ENCODE measurements around the gene KANSL1.

The KANSL1 gene

DNA sequence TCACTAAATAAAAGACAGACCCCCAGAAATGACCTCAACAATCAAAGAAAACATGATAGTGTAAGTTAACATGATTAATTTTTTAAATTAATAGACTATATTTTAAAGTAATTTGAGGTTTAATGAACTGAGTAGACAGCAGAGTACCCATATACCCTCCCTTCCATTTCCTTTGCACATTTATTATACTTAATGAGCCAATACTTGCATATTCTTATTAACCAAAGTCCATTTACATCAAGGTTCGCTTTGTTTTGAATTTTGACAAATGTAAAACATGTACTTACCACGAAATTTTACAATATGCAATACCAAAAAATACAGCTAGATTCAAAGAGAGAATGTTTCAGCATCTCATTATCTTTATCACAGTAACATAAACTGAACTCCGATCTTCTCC, 72.7 kb downstream of the KANSL1 start:
- no peak for DNase-seq
- intact Hi-C loops (cut with DNase I; ENCODE audit: low total_unique reads): no loop called here
- Histone ChIP-seq H3K27ac (no peak overlapping the region), H3K4me3 (no peak overlapping the region), H3K9me3 (no peaks in the 10 kb centered on the region), H3K4me1 (peaks cover 0 to 92% (median 46%) of the 10 kb centered on the region in 4 donors), H3K27me3 (no peaks in the 10 kb centered on the region), H3K36me3 (no peaks in the 10 kb centered on the region)
- TF ChIP-seq, protein P1, sequence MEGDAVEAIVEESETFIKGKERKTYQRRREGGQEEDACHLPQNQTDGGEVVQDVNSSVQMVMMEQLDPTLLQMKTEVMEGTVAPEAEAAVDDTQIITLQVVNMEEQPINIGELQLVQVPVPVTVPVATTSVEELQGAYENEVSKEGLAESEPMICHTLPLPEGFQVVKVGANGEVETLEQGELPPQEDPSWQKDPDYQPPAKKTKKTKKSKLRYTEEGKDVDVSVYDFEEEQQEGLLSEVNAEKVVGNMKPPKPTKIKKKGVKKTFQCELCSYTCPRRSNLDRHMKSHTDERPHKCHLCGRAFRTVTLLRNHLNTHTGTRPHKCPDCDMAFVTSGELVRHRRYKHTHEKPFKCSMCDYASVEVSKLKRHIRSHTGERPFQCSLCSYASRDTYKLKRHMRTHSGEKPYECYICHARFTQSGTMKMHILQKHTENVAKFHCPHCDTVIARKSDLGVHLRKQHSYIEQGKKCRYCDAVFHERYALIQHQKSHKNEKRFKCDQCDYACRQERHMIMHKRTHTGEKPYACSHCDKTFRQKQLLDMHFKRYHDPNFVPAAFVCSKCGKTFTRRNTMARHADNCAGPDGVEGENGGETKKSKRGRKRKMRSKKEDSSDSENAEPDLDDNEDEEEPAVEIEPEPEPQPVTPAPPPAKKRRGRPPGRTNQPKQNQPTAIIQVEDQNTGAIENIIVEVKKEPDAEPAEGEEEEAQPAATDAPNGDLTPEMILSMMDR (IDR thresholded peaks at IDR 0.05): no peak

DNA sequence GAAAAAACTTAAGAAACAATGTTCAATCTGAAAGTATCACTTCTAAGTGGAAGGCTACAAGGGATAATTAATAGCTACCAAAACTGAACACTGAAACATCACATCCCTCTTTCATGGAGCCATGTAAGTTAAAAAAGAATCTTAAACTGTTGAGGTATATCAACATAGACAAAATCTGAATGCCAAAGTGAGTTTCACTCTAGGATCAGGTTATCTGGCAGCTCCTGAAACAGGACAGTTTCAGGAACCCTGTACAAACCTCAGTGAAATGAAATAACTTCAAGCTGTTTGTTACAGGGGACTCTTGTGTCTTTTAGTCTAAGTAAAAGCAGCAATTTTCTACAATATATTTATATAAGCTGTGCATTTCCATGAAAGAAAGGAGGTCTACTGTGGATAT, 73.2 kb downstream of the KANSL1 start:
- no peak for DNase-seq
- H3K9me3 ChIP-seq: no peaks in the 10 kb centered on the region
- intact Hi-C loops (cut with DNase I; ENCODE audit: low total_unique reads): no loop called here
- no peak overlapping the region for H3K27ac ChIP-seq
- peaks cover 0 to 92% (median 51%) of the 10 kb centered on the region in 4 donors for H3K4me1 ChIP-seq
- TF ChIP-seq, protein P1 (IDR thresholded peaks at IDR 0.05): no peak
- no peak overlapping the region for H3K4me3 ChIP-seq
- H3K27me3 ChIP-seq: no peaks in the 10 kb centered on the region
- H3K36me3 ChIP-seq: no peaks in the 10 kb centered on the region

DNA sequence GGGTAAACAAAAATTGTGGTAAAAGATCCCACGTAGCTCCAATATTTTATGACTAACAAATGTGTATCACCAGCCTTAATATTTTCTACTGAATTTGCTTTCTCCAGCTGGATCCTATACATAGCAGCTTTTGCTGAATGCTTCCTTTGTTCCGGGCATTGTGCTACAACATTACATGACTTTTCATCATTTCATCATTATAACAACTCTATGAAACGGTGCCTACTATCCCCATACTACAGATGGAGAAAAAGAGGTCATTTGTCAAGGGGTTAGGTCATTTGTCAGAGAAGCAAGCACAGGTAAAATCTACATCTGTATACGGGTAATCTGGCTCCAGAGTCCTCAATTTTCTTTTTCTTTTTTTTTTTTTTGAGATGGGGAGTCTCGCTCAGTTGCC, 74.3 kb downstream of the KANSL1 start:
- TF ChIP-seq, protein P1 (IDR thresholded peaks at IDR 0.05): no peak
- H3K4me1 ChIP-seq: peaks cover 0 to 92% (median 54%) of the 10 kb centered on the region in 4 donors

DNA sequence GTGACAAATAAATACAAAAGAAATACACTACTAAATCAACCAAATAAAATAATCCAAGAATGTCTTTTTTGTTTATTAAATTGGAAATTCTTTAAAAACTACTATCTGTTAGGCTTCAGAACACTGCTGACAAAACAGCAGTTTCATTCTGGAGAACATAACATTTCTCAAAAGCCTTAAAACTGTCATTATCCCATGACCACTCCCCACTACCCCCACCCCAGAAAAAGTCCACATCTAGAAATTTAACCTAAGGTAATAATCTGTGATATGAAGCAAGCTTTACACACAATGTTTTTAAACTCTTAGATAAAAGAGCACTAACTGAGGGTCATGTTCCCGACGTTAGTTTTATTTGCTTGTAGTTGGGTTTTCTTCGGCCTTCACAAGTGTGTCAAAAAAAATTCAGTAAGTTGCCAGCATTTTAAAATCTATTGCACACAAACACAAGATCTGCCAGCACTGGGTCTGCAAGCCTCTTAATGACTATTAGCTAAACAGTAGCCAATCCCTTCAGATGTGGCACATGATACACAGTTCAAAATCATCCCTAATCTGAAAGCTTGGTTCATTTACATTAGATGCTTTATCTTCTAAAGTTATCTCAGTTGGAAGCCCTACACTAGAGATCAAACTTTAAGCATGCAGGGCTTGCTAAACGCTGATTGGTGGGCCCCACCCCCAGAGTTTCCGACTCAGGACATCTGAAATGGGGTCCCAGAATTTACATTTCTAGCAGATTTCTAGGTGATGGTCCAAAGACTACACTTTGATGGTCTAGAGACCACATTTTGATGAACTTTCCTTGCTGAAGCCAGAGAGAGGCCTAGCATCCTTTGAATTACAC, 75.2 kb downstream of the KANSL1 start:
- intact Hi-C loops (cut with DNase I; ENCODE audit: low total_unique reads): no loop called here
- Histone ChIP-seq H3K36me3 (no peaks in the 10 kb centered on the region), H3K27ac (no peak overlapping the region), H3K9me3 (no peaks in the 10 kb centered on the region), H3K27me3 (no peaks in the 10 kb centered on the region), H3K4me1 (peaks cover 0 to 88% (median 52%) of the 10 kb centered on the region in 4 donors), H3K4me3 (no peak overlapping the region)
- TF ChIP-seq, protein P1 (IDR thresholded peaks at IDR 0.05): no peak
- no peak for DNase-seq

More for the DNA sequence above, 74.3 kb downstream of the KANSL1 start:
- DNase-seq: no peak
- H3K36me3 ChIP-seq: no peaks in the 10 kb centered on the region
- H3K9me3 ChIP-seq: no peaks in the 10 kb centered on the region
- no peak overlapping the region for H3K4me3 ChIP-seq
- intact Hi-C loops (cut with DNase I; ENCODE audit: low total_unique reads): no loop called here
- no peak overlapping the region for H3K27ac ChIP-seq
- no peaks in the 10 kb centered on the region for H3K27me3 ChIP-seq

DNA sequence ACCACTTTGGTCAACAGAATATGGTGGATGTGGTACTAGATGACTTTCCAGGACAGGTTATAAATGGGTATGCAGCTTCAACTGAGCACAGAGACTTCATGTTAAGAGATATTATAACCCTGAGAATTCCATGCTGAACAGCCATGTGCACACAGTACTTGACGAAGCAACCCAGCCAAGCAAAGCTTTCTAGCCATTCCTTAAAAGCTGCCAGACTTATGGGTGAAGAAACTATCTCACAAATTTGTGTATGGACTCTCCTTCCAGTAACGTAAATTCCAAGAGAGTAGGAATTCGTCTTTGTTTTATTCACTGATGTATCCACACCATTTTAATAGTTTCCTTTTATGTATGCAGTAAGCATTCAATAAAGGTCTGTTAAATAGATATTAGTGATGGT, 76.1 kb downstream of the KANSL1 start:
- TF ChIP-seq, protein P1 (IDR thresholded peaks at IDR 0.05): no peak
- Histone ChIP-seq H3K27ac (no peak overlapping the region), H3K4me1 (peaks cover 0 to 85% (median 48%) of the 10 kb centered on the region in 4 donors), H3K9me3 (no peaks in the 10 kb centered on the region), H3K36me3 (no peaks in the 10 kb centered on the region), H3K27me3 (no peaks in the 10 kb centered on the region), H3K4me3 (no peak overlapping the region)
- intact Hi-C loops (cut with DNase I; ENCODE audit: low total_unique reads): no loop called here
- no peak for DNase-seq

Measured in tibial artery (tissue), 4 donors.